Endothelial cell of umbilical vein (primary cell): ENCODE data around the gene TMEM181.

ENCODE experiments used
- CTCF ChIP-seq, 2 donors: IDR thresholded peaks; 1 replicate in 1 of 2; 2 replicates in 1 of 2; pipeline ENCODE4 v1.5.1; 2011; ENCODE audit warnings: low read length in 2 of 2, mild to moderate bottlenecking in 2 of 2, moderate library complexity in 2 of 2, control low read depth in 1 of 2, inconsistent platforms in 1 of 2, low read depth in 1 of 2; ENCODE audit not compliant: insufficient read depth in 1 of 2; ENCODE audit errors: extremely low read depth in 1 of 2
- GATA2 ChIP-seq: IDR thresholded peaks from 2 replicates; pipeline ENCODE4 v1.7.0; 2011; ENCODE audit warnings: low read depth, mild to moderate bottlenecking, moderate library complexity, mixed read lengths, low read length; ENCODE audit not compliant: insufficient read length, insufficient read depth
- MAX ChIP-seq: IDR thresholded peaks from 2 replicates; pipeline ENCODE4 v1.6.1; 2011; ENCODE audit not compliant: insufficient read depth, insufficient read length
- POLR2A ChIP-seq: IDR thresholded peaks from 2 replicates; pipeline ENCODE4 v1.6.1; 2012; ENCODE audit warnings: low read depth, mild to moderate bottlenecking, control low read depth, low read length

- TF ChIP-seq MAX, result no peak
- no peak for TF ChIP-seq POLR2A
- TF ChIP-seq CTCF (IDR thresholded peaks at IDR 0.05; ENCODE audit: extremely low read depth in 1 of 2, insufficient read depth in 1 of 2, low read depth in 1 of 2, low read length in 2 of 2), result no peak
- no peak for TF ChIP-seq GATA2
These were observed 95.9 kb downstream of the TMEM181 start for GRCh38 chr6:158655569-158656450.
